ENCODE measurements around the gene NXPE1.

NXPE1 gene

GRCh38 chr11:114596175-114596919 lies 36.7 kb upstream of the NXPE1 start:
- H3K27me3 ChIP-seq (ENCODE audit: low read depth, low read length), result no peaks in the 10 kb centered on the region
- H3K36me3 ChIP-seq (ENCODE audit: control insufficient read depth in 1 of 2, insufficient read depth in 2 of 2, low read length in 2 of 2), result no peaks in the 10 kb centered on the region
- H3K27ac ChIP-seq (ENCODE audit: low read length), result no peak overlapping the region
- no peaks in the 10 kb centered on the region for H3K4me1 ChIP-seq (ENCODE audit: control insufficient read depth in 1 of 2, insufficient read depth in 2 of 2, low read length in 2 of 2)
- H3K4me3 ChIP-seq (ENCODE audit: low read depth in 1 of 2, low read length in 2 of 2), result no peak overlapping the region
- H3K9me3 ChIP-seq (ENCODE audit: control insufficient read depth in 1 of 2, low read length in 2 of 2), result no peaks in the 10 kb centered on the region

GRCh38 chr11:114595571-114595970 lies 35.9 kb upstream of the NXPE1 start, which contains the start of gene NXPE4:
Gene NXPE4 (minus strand): TSS chr11:114595786. CDS start chr11:114594759, 1,027 bp downstream.
- Histone ChIP-seq H3K4me1 (ENCODE audit: control insufficient read depth in 1 of 2, insufficient read depth in 2 of 2, low read length in 2 of 2) (no peaks in the 10 kb centered on the region), H3K27me3 (ENCODE audit: low read depth, low read length) (no peaks in the 10 kb centered on the region), H3K36me3 (ENCODE audit: control insufficient read depth in 1 of 2, insufficient read depth in 2 of 2, low read length in 2 of 2) (no peaks in the 10 kb centered on the region), H3K4me3 (ENCODE audit: low read depth in 1 of 2, low read length in 2 of 2) (no peak within 1 kb of the TSS), H3K9me3 (ENCODE audit: control insufficient read depth in 1 of 2, low read length in 2 of 2) (no peaks in the 10 kb centered on the region), H3K27ac (ENCODE audit: low read length) (no peak within 1 kb of the TSS)

GRCh38 chr11:114594703-114595102 lies 35.0 kb upstream of the NXPE1 start:
- H3K27me3 ChIP-seq (ENCODE audit: low read depth, low read length), result no peaks in the 10 kb centered on the region
- H3K9me3 ChIP-seq (ENCODE audit: control insufficient read depth in 1 of 2, low read length in 2 of 2), result no peaks in the 10 kb centered on the region
- H3K27ac ChIP-seq (ENCODE audit: low read length), result no peak overlapping the region
- no peaks in the 10 kb centered on the region for H3K36me3 ChIP-seq (ENCODE audit: control insufficient read depth in 1 of 2, insufficient read depth in 2 of 2, low read length in 2 of 2)
- no peak overlapping the region for H3K4me3 ChIP-seq (ENCODE audit: low read depth in 1 of 2, low read length in 2 of 2)
- H3K4me1 ChIP-seq (ENCODE audit: control insufficient read depth in 1 of 2, insufficient read depth in 2 of 2, low read length in 2 of 2), result no peaks in the 10 kb centered on the region

- Histone ChIP-seq H3K4me3 (ENCODE audit: low read depth in 1 of 2, low read length in 2 of 2) (no peak overlapping the region), H3K36me3 (ENCODE audit: control insufficient read depth in 1 of 2, insufficient read depth in 2 of 2, low read length in 2 of 2) (no peaks in the 10 kb centered on the region), H3K4me1 (ENCODE audit: control insufficient read depth in 1 of 2, insufficient read depth in 2 of 2, low read length in 2 of 2) (no peaks in the 10 kb centered on the region), H3K27me3 (ENCODE audit: low read depth, low read length) (no peaks in the 10 kb centered on the region), H3K9me3 (ENCODE audit: control insufficient read depth in 1 of 2, low read length in 2 of 2) (peaks cover 18 to 32% of the 10 kb centered on the region in 2 donors), H3K27ac (ENCODE audit: low read length) (no peak overlapping the region)
Observed at GRCh38 chr11:114587398-114587953, 27.8 kb upstream of the NXPE1 start.

GRCh38 chr11:114586797-114587196 lies 27.1 kb upstream of the NXPE1 start:
- Histone ChIP-seq H3K4me3 (ENCODE audit: low read depth in 1 of 2, low read length in 2 of 2) (peak overlapping the region in 1 of 2 donors; percentile 30), H3K9me3 (ENCODE audit: control insufficient read depth in 1 of 2, low read length in 2 of 2) (peaks cover 18 to 32% of the 10 kb centered on the region in 2 donors), H3K27ac (ENCODE audit: low read length) (no peak overlapping the region), H3K27me3 (ENCODE audit: low read depth, low read length) (no peaks in the 10 kb centered on the region), H3K4me1 (ENCODE audit: control insufficient read depth in 1 of 2, insufficient read depth in 2 of 2, low read length in 2 of 2) (no peaks in the 10 kb centered on the region), H3K36me3 (ENCODE audit: control insufficient read depth in 1 of 2, insufficient read depth in 2 of 2, low read length in 2 of 2) (no peaks in the 10 kb centered on the region)

- Histone ChIP-seq H3K27ac (ENCODE audit: low read length) (no peak overlapping the region), H3K36me3 (ENCODE audit: control insufficient read depth in 1 of 2, insufficient read depth in 2 of 2, low read length in 2 of 2) (no peaks in the 10 kb centered on the region), H3K4me3 (ENCODE audit: low read depth in 1 of 2, low read length in 2 of 2) (no peak overlapping the region), H3K4me1 (ENCODE audit: control insufficient read depth in 1 of 2, insufficient read depth in 2 of 2, low read length in 2 of 2) (no peaks in the 10 kb centered on the region), H3K9me3 (ENCODE audit: control insufficient read depth in 1 of 2, low read length in 2 of 2) (peaks cover 0 to 4% of the 10 kb centered on the region in 2 donors), H3K27me3 (ENCODE audit: low read depth, low read length) (no peaks in the 10 kb centered on the region)
Observed at GRCh38 chr11:114571712-114572111, 12.0 kb upstream of the NXPE1 start.

- no peaks in the 10 kb centered on the region for H3K27me3 ChIP-seq (ENCODE audit: low read depth, low read length)
- no peaks in the 10 kb centered on the region for H3K36me3 ChIP-seq (ENCODE audit: control insufficient read depth in 1 of 2, insufficient read depth in 2 of 2, low read length in 2 of 2)
- no peaks in the 10 kb centered on the region for H3K4me1 ChIP-seq (ENCODE audit: control insufficient read depth in 1 of 2, insufficient read depth in 2 of 2, low read length in 2 of 2)
- no peak overlapping the region for H3K4me3 ChIP-seq (ENCODE audit: low read depth in 1 of 2, low read length in 2 of 2)
- no peak overlapping the region for H3K27ac ChIP-seq (ENCODE audit: low read length)
- H3K9me3 ChIP-seq (ENCODE audit: control insufficient read depth in 1 of 2, low read length in 2 of 2), result no peaks in the 10 kb centered on the region
Observed at GRCh38 chr11:114569801-114570200, 10.1 kb upstream of the NXPE1 start.

GRCh38 chr11:114566276-114566675 lies 6.6 kb upstream of the NXPE1 start:
- H3K27ac ChIP-seq (ENCODE audit: low read length), result no peak overlapping the region
- no peak overlapping the region for H3K4me3 ChIP-seq (ENCODE audit: low read depth in 1 of 2, low read length in 2 of 2)

GRCh38 chr11:114564831-114565230 lies 5.2 kb upstream of the NXPE1 start:
- H3K27me3 ChIP-seq (ENCODE audit: low read depth, low read length), result no peaks in the 10 kb centered on the region

More at GRCh38 chr11:114566276-114566675, 6.6 kb upstream of the NXPE1 start:
- Histone ChIP-seq H3K27me3 (ENCODE audit: low read depth, low read length) (no peaks in the 10 kb centered on the region), H3K9me3 (ENCODE audit: control insufficient read depth in 1 of 2, low read length in 2 of 2) (no peaks in the 10 kb centered on the region), H3K36me3 (ENCODE audit: control insufficient read depth in 1 of 2, insufficient read depth in 2 of 2, low read length in 2 of 2) (no peaks in the 10 kb centered on the region), H3K4me1 (ENCODE audit: control insufficient read depth in 1 of 2, insufficient read depth in 2 of 2, low read length in 2 of 2) (no peaks in the 10 kb centered on the region)

GRCh38 chr11:114563077-114563476 lies 3.4 kb upstream of the NXPE1 start:
- no peaks in the 10 kb centered on the region for H3K9me3 ChIP-seq (ENCODE audit: control insufficient read depth in 1 of 2, low read length in 2 of 2)
- no peak overlapping the region for H3K27ac ChIP-seq (ENCODE audit: low read length)
- no peaks in the 10 kb centered on the region for H3K4me1 ChIP-seq (ENCODE audit: control insufficient read depth in 1 of 2, insufficient read depth in 2 of 2, low read length in 2 of 2)
- H3K36me3 ChIP-seq (ENCODE audit: control insufficient read depth in 1 of 2, insufficient read depth in 2 of 2, low read length in 2 of 2), result no peaks in the 10 kb centered on the region
- H3K4me3 ChIP-seq (ENCODE audit: low read depth in 1 of 2, low read length in 2 of 2), result no peak overlapping the region
- H3K27me3 ChIP-seq (ENCODE audit: low read depth, low read length), result no peaks in the 10 kb centered on the region

More at GRCh38 chr11:114564831-114565230, 5.2 kb upstream of the NXPE1 start:
- Histone ChIP-seq H3K27ac (ENCODE audit: low read length) (no peak overlapping the region), H3K9me3 (ENCODE audit: control insufficient read depth in 1 of 2, low read length in 2 of 2) (no peaks in the 10 kb centered on the region), H3K4me3 (ENCODE audit: low read depth in 1 of 2, low read length in 2 of 2) (no peak overlapping the region), H3K4me1 (ENCODE audit: control insufficient read depth in 1 of 2, insufficient read depth in 2 of 2, low read length in 2 of 2) (no peaks in the 10 kb centered on the region), H3K36me3 (ENCODE audit: control insufficient read depth in 1 of 2, insufficient read depth in 2 of 2, low read length in 2 of 2) (no peaks in the 10 kb centered on the region)

GRCh38 chr11:114562166-114562916 lies 2.7 kb upstream of the NXPE1 start:
- H3K27ac ChIP-seq (ENCODE audit: low read length), result no peak overlapping the region
- no peaks in the 10 kb centered on the region for H3K9me3 ChIP-seq (ENCODE audit: control insufficient read depth in 1 of 2, low read length in 2 of 2)
- no peak overlapping the region for H3K4me3 ChIP-seq (ENCODE audit: low read depth in 1 of 2, low read length in 2 of 2)

More at GRCh38 chr11:114562166-114562916, 2.7 kb upstream of the NXPE1 start:
- Histone ChIP-seq H3K36me3 (ENCODE audit: control insufficient read depth in 1 of 2, insufficient read depth in 2 of 2, low read length in 2 of 2) (no peaks in the 10 kb centered on the region), H3K27me3 (ENCODE audit: low read depth, low read length) (no peaks in the 10 kb centered on the region), H3K4me1 (ENCODE audit: control insufficient read depth in 1 of 2, insufficient read depth in 2 of 2, low read length in 2 of 2) (no peaks in the 10 kb centered on the region)
